GM23338 (cell line): ENCODE data around the gene METRNL. TPM values are rescaled to one million over a fixed set of nuclear protein-coding genes. Genes with fewer than 3 reads are reported as not detected.

Source experiments
- ATAC-seq: fragments of 200-7000 bp; cut with Tn5 transposase; 3 replicates; pipeline ENCODE4 v1.9.1; 2020
- DNase-seq: peaks from one replicate; pipeline ENCODE4 v3.0.0-alpha.2; 2015; ENCODE audit warnings: low spot score
- H2AFZ ChIP-seq: fragments of 200-600 bp; sonication (generic); 2 replicates; pipeline ENCODE4 v1.8.0; 2016; ENCODE audit warnings: antibody characterized with exemption, mild to moderate bottlenecking, moderate library complexity
- H3F3A ChIP-seq: fragments of 200-600 bp; sonication (generic); replicated peaks from 2 replicates; pipeline ENCODE4 v1.8.0; 2017; ENCODE audit warnings: antibody characterized with exemption, mixed run types, low read depth
- H3K27ac ChIP-seq: fragments of 200-600 bp; sonication (generic); 2 replicates; pipeline ENCODE4 v1.6.1; 2016; ENCODE audit warnings: low read depth
- H3K27me3 ChIP-seq: fragments of 200-600 bp; sonication (generic); 2 replicates; pipeline ENCODE4 v1.8.0; 2016; ENCODE audit warnings: mild to moderate bottlenecking, mixed run types, moderate library complexity; ENCODE audit not compliant: insufficient read depth
- H3K36me3 ChIP-seq: fragments of 200-600 bp; sonication (generic); 2 replicates; pipeline ENCODE4 v1.8.0; 2016; ENCODE audit warnings: mild to moderate bottlenecking; ENCODE audit not compliant: insufficient read depth
- H3K4me1 ChIP-seq: fragments of 200-600 bp; sonication (generic); 2 replicates; pipeline ENCODE4 v1.8.0; 2016; ENCODE audit warnings: mild to moderate bottlenecking, moderate library complexity; ENCODE audit not compliant: insufficient read depth
- H3K4me2 ChIP-seq: fragments of 200-600 bp; sonication (generic); 2 replicates; pipeline ENCODE4 v1.7.1; 2017; ENCODE audit warnings: mixed run types
- H3K4me3 ChIP-seq: fragments of 200-600 bp; sonication (generic); 2 replicates; pipeline ENCODE4 v1.6.1; 2016; ENCODE audit warnings: mixed run types
- H3K79me2 ChIP-seq: fragments of 200-600 bp; sonication (generic); replicated peaks from 2 replicates; pipeline ENCODE4 v1.8.0; 2017; ENCODE audit warnings: mild to moderate bottlenecking; ENCODE audit not compliant: insufficient read depth
- H3K9me2 ChIP-seq: fragments of 200-600 bp; sonication (generic); 2 replicates; pipeline ENCODE4 v1.8.0; 2017; ENCODE audit not compliant: insufficient read depth
- H4K20me1 ChIP-seq: fragments of 200-600 bp; sonication (generic); replicated peaks from 2 replicates; pipeline ENCODE4 v1.8.0; 2017; ENCODE audit warnings: mild to moderate bottlenecking; ENCODE audit not compliant: insufficient read depth
- H3K27ac Mint-ChIP-seq: 2 replicates; pipeline ENCODE4 v1.8.0; 2020; ENCODE audit warnings: inconsistent platforms, mild to moderate bottlenecking, moderate library complexity, mixed read lengths
- H3K27me3 Mint-ChIP-seq: 3 replicates; pipeline ENCODE4 v1.8.0; 2022; ENCODE audit warnings: low read depth, mild to moderate bottlenecking, moderate library complexity, mixed read lengths, inconsistent platforms; ENCODE audit not compliant: insufficient read depth, poor library complexity
- H3K36me3 Mint-ChIP-seq: 3 replicates; pipeline ENCODE4 v1.8.0; 2021; ENCODE audit warnings: low read depth, mild to moderate bottlenecking, inconsistent platforms, moderate library complexity, mixed read lengths
- H3K4me1 Mint-ChIP-seq: 3 replicates; pipeline ENCODE4 v1.8.0; 2020; ENCODE audit warnings: mild to moderate bottlenecking, inconsistent platforms, mixed read lengths
- H3K4me3 Mint-ChIP-seq: 3 replicates; pipeline ENCODE4 v1.8.0; 2021; ENCODE audit warnings: moderate library complexity, mild to moderate bottlenecking, inconsistent platforms, mixed read lengths
- H3K9me3 Mint-ChIP-seq: 3 replicates; pipeline ENCODE4 v1.8.0; 2020; ENCODE audit warnings: moderate library complexity, mild to moderate bottlenecking, inconsistent platforms, mixed read lengths
- EZH2phosphoT487 ChIP-seq: fragments of 200-600 bp; sonication (generic); IDR thresholded peaks from one replicate; pipeline ENCODE4 v1.8.1; 2018; ENCODE audit warnings: antibody characterized with exemption; ENCODE audit not compliant: unreplicated experiment
- NANOG ChIP-seq: IDR thresholded peaks from 2 replicates; pipeline ENCODE4 v1.6.1; 2016; ENCODE audit warnings: antibody characterized with exemption, borderline replicate concordance
- ZNF114 ChIP-seq: fragments of 250-450 bp; sonication (Bioruptor Pico); IDR thresholded peaks from 2 replicates; pipeline ENCODE4 v1.5.0; 2020; ENCODE audit warnings: mild to moderate bottlenecking, moderate library complexity
- ZNF331 ChIP-seq: fragments of 250-450 bp; sonication (Bioruptor Pico); IDR thresholded peaks from 2 replicates; pipeline ENCODE4 v1.5.0; 2020; ENCODE audit warnings: low read depth, mild to moderate bottlenecking, moderate library complexity
- polyA plus RNA-seq: library from polyadenylated mRNA; unstranded; fragments of >200 nt; fragmentation: Nextera tagmentation; extraction: Ambion mirVana; gene quantifications from 2 replicates; pipeline ENCODE4 v1.2.1, GENCODE V29; 2016
- total RNA-seq: library from RNA; depleted of rRNA; stranded (reverse); fragments of >200 nt; shearing (Covaris generic); gene quantifications from 2 replicates; pipeline ENCODE4 v1.2.3, GENCODE V29; 2014
- TF ChIP-seq, protein P1 (sequence below): IDR thresholded peaks from 2 replicates; pipeline ENCODE4 v1.6.1; 2016; ENCODE audit warnings: antibody characterized with exemption
- TF ChIP-seq, protein P2 (sequence below), 2 experiments: fragments of 200-600 bp in 1 of 2; sonication (generic) in 1 of 2; conservative IDR thresholded peaks; 2 replicates each; pipeline versions ENCODE4 v1.5.1 to v1.6.1; 2016 to 2017; ENCODE audit warnings: antibody characterized with exemption in 2 of 2, low read depth in 2 of 2, mild to moderate bottlenecking in 2 of 2, moderate library complexity in 1 of 2

METRNL gene
- total and polyA plus RNA-seq, 2 experiments from 2014 or later: 12.2 to 20.2 TPM

DNA sequence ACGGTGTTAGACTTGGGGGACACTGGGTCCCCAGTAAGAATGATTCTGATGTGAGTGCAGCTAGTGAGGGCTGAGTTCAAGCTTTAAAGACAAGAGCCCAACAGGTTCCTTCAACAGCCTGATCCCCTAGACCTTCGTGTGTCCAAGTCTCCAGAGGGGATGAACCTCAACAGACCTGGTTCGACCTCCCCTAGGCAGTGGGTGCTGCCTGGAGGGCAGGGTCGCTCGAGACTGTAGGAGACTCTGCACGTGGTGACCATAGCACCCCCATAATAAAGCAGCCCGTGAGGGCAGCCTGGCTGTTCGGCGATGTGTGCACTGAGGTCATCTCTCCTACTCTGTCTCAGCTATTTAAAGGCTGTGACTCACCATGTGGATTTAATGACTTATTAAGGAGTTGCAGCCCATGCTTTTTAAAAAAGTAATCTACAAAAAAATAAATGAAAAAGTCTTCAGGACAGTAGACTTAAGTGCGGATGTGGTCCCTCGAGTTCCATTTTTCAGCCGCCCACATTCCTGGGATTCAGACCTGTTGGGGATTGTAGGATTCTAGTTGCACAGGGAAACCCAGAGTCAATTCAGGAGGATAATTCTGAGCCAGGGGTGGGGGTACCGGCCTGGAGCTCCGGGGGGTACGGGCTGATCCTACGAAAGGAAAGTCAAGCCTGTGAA, 23.4 kb upstream of the METRNL start (continued):
- no peak for TF ChIP-seq ZNF331 (CRISPR knock-in tag)
- TF ChIP-seq, protein P1, sequence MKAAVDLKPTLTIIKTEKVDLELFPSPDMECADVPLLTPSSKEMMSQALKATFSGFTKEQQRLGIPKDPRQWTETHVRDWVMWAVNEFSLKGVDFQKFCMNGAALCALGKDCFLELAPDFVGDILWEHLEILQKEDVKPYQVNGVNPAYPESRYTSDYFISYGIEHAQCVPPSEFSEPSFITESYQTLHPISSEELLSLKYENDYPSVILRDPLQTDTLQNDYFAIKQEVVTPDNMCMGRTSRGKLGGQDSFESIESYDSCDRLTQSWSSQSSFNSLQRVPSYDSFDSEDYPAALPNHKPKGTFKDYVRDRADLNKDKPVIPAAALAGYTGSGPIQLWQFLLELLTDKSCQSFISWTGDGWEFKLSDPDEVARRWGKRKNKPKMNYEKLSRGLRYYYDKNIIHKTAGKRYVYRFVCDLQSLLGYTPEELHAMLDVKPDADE: no peak
- no peak for TF ChIP-seq EZH2phosphoT487

DNA sequence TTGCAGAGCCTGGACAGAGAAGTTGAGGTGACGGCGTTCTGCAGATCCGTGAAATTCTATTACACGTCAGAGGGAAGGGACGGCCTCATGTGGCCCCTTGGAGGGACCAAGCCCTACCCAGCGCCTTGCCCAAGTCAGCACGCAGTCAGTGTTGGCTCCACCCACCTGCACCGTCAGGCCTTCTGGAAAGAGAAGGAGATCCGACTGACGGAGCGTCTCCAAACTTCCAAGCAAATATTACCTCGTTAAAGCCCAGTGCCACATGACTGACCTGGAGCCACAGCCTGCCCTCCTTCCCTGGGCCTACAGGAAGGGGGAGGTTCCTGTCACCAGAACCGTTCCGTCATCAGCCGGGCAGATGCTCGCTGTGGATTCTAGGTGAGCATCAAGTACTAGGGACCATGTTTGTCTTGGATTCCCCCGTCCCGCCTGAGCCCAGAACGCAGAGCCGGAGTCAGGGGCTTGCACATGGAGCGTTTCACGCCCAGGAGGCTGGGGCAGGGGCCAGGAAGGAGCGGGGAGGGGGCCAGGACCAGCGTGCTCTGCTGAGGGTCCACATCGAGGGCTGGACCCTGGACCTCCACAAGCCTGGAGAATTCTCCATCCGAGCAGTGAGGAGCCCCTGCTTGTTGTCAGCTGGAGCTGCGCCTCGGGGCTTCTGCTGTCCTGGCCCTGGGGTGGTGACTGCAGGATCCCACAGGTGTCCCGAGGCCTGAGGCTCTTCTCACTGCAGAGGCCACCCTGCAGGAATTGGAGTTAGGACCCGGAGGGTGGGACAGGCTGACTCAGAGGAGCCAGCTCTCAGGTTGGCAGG, 22.6 kb upstream of the METRNL start:
- no peaks in the 10 kb centered on the region for H3K9me2 ChIP-seq
- ATAC-seq (no peak), DNase-seq (no peak)
- H3K27ac Mint-ChIP-seq: no peak overlapping the region
- no peaks in the 10 kb centered on the region for H3F3A ChIP-seq
- no peak overlapping the region for H2AFZ ChIP-seq
- no peaks in the 10 kb centered on the region for H3K36me3 ChIP-seq
- peaks cover 8% of the 10 kb centered on the region for H3K27me3 Mint-ChIP-seq
- TF ChIP-seq, protein P1: no peak
- no peak overlapping the region for H3K4me2 ChIP-seq
- H3K4me1 ChIP-seq: no peaks in the 10 kb centered on the region
- no peaks in the 10 kb centered on the region; the same call in 2 of the 3 replicates for H3K4me1 Mint-ChIP-seq
- no peak overlapping the region for H3K4me3 ChIP-seq
- H3K79me2 ChIP-seq: no peaks in the 10 kb centered on the region
- H3K9me3 Mint-ChIP-seq: no peaks in the 10 kb centered on the region; the same call in 2 of the 3 replicates
- no peaks in the 10 kb centered on the region for H3K36me3 Mint-ChIP-seq
- H3K4me3 Mint-ChIP-seq: no peak overlapping the region
- no peak overlapping the region for H3K27ac ChIP-seq
- H4K20me1 ChIP-seq: no peaks in the 10 kb centered on the region
- no peaks in the 10 kb centered on the region for H3K27me3 ChIP-seq

DNA sequence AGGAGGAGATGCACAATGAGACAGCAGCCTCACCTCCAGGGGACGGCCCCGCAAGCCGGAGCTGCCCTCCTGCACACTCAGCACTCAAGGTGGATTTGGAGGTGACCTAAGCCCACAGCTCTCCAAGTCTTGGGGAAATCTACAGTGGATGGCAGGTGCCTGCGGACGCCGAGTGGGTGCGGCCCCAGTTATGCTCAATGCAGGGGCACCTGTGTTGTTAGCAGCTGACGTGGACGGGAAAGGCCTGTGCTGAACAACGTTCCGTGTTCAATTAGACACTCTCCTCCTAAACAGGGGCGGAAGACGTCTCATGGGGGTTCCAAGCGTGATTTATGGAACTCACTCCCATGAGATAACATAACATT, 22.0 kb upstream of the METRNL start:
- no peak for TF ChIP-seq ZNF114 (CRISPR knock-in tag)
- TF ChIP-seq, protein P2, sequence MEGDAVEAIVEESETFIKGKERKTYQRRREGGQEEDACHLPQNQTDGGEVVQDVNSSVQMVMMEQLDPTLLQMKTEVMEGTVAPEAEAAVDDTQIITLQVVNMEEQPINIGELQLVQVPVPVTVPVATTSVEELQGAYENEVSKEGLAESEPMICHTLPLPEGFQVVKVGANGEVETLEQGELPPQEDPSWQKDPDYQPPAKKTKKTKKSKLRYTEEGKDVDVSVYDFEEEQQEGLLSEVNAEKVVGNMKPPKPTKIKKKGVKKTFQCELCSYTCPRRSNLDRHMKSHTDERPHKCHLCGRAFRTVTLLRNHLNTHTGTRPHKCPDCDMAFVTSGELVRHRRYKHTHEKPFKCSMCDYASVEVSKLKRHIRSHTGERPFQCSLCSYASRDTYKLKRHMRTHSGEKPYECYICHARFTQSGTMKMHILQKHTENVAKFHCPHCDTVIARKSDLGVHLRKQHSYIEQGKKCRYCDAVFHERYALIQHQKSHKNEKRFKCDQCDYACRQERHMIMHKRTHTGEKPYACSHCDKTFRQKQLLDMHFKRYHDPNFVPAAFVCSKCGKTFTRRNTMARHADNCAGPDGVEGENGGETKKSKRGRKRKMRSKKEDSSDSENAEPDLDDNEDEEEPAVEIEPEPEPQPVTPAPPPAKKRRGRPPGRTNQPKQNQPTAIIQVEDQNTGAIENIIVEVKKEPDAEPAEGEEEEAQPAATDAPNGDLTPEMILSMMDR (conservative IDR thresholded peaks at IDR 0.05; ENCODE audit: low read depth in 2 of 2): no peak
- TF ChIP-seq NANOG: no peak
- Mint-ChIP-seq H3K9me3 (no peaks in the 10 kb centered on the region; the same call in 2 of the 3 replicates), H3K4me3 (no peak overlapping the region), H3K27ac (no peak overlapping the region), H3K36me3 (no peaks in the 10 kb centered on the region), H3K4me1 (no peaks in the 10 kb centered on the region; the same call in 2 of the 3 replicates), H3K27me3 (peaks cover 7% of the 10 kb centered on the region)
- Histone ChIP-seq H2AFZ (no peak overlapping the region), H3K27me3 (no peaks in the 10 kb centered on the region), H3K36me3 (no peaks in the 10 kb centered on the region), H3F3A (no peaks in the 10 kb centered on the region), H3K4me3 (no peak overlapping the region), H3K27ac (no peak overlapping the region), H3K9me2 (no peaks in the 10 kb centered on the region), H3K4me1 (no peaks in the 10 kb centered on the region), H3K4me2 (no peak overlapping the region), H4K20me1 (no peaks in the 10 kb centered on the region), H3K79me2 (no peaks in the 10 kb centered on the region)
- ATAC-seq: no peak
- no peak for DNase-seq
